GM12801 (cell line): Measurements from ENCODE around the gene POLR1A.

ENCODE experiments used
- TF ChIP-seq, protein P1 (sequence below): IDR thresholded peaks from one replicate; pipeline ENCODE4 v1.5.1; 2011; ENCODE audit warnings: control low read depth; ENCODE audit not compliant: insufficient read length; ENCODE audit errors: extremely low read depth

The POLR1A gene

GRCh38 chr2:85994421-85994777 lies 111.3 kb downstream of the POLR1A start:
- TF ChIP-seq, protein P1, sequence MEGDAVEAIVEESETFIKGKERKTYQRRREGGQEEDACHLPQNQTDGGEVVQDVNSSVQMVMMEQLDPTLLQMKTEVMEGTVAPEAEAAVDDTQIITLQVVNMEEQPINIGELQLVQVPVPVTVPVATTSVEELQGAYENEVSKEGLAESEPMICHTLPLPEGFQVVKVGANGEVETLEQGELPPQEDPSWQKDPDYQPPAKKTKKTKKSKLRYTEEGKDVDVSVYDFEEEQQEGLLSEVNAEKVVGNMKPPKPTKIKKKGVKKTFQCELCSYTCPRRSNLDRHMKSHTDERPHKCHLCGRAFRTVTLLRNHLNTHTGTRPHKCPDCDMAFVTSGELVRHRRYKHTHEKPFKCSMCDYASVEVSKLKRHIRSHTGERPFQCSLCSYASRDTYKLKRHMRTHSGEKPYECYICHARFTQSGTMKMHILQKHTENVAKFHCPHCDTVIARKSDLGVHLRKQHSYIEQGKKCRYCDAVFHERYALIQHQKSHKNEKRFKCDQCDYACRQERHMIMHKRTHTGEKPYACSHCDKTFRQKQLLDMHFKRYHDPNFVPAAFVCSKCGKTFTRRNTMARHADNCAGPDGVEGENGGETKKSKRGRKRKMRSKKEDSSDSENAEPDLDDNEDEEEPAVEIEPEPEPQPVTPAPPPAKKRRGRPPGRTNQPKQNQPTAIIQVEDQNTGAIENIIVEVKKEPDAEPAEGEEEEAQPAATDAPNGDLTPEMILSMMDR: no peak

DNA sequence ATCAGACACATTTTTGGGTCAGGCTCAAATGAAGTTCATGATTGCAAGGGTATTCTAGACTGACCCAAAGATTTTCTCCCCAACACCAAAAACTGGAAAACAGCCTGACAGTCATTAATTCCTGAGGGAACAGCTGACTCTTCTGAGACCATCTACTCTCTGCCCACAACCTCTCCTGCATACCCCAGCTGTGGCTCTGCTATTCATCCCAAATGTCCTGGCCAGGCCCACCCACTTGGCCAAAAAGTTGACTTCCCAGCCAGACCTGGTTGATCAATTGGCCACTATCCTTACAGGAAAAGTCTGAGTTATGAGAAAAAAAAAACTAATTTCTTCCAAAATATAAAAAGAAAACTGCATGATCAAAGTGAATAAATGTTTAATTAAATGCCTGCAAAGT lies 113.1 kb downstream of the POLR1A start:
- TF ChIP-seq, protein P1: no peak

- TF ChIP-seq, protein P1: no peak
These were observed 115.6 kb downstream of the POLR1A start for GRCh38 chr2:85990084-85990483.

DNA sequence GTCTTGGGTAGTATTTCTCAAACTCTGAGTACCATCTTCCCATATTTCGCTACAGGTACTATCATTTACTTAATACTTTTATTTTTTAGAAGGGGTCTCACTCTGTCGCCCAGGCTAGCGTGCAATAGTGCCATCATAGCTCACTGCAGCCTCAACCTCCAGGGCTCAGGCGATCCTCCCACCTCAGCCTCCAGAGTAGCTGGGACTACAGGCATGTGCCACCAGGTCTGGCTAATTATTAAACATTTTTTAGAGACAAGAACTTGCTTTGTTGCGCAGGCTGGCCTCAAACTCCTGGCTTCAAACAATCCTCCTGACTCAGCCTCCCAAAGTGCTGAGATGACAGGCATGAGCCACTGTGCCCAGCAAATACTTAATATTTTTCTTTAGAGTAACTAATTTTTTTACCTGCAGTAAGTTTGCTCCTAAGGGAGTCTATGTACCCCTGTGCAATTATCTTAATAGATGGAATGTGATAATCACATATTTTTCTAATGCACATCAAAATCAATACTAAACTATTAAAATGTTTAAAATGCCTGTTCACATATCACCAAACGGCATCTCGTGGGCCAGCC lies 116.3 kb downstream of the POLR1A start:
- TF ChIP-seq, protein P1: no peak

DNA sequence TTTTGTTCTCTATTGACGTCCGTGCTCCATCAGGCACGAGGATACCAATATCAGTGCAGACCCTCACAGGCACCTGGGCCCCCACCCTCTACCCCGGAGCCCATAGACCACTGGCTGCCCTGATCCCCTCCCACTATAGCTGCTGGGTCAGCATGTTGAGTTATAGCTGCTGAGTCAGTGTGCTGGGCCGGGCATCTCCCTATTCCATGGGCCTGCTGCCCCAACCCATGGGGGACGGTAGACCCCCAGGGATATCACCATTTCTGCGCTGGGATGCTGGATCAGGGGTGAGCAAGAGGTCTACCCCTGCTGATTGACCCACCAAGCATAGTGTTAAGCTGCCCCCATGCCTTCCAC lies 116.8 kb downstream of the POLR1A start:
- TF ChIP-seq, protein P1: no peak

GRCh38 chr2:85988175-85988913 lies 117.3 kb downstream of the POLR1A start:
- TF ChIP-seq, protein P1: no peak

DNA sequence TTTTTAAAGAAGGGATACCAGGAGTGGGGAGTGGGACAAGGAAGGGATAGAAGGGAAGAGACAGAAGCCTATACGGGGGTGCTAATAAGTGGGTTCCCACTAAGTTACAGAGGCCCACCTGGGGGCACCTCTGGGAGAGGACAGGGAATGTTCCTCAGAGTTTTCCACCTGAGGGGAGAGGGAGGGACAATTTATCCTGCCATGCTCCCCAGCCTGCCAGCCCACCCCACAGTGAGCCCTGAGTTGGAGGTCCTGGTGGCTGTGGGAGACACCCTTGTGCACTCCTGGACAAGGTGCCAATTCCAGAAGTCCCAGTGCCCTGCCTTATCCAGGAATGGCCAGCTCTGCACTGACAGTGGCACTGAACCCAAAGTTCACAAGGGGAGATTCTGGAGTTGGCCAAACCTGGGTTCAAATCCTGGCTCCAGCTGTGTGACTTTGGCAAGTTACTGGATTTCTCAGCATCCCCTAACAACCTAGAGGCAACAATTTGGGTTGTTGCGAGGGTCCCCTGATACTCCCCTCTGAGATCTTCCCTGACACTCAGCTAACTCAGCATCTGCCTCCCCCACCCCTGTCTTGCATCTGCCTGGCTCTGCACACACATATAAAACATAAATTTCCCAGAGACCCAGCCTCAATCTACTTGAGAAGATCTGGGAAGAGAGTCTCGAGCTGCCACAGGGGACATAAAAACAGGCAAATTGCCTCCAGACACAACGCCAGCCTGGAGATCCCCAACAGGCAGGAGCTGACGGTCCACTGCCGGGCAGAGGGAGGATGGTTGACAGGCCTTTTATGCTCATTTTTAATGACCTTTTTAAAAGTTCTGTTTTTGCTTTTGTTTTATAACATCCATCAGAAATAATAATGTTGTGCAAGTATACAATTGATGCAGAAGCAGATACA lies 118.2 kb downstream of the POLR1A start:
- TF ChIP-seq, protein P1: no peak
